GM12878 (cell line): ENCODE data around the gene ST6GALNAC3. TPM values are rescaled to one million over a fixed set of nuclear protein-coding genes. Genes with fewer than 3 reads are reported as not detected.

Source experiments
- ATAC-seq: fragments of 200-7000 bp; cut with Tn5 transposase; 3 replicates; pipeline ENCODE4 v1.9.1; 2020; ENCODE audit warnings: mild to moderate bottlenecking, moderate library complexity
- BruUV-seq: library from RNA; stranded (reverse); fragments of 400-500 nt; replicated peaks from 2 replicates; lab custom pipeline; 2021; lab: Mats Ljungman, UMichigan
- CTCF ChIA-PET: fragments of 300-600 bp; sonication (Branson Sonifier 250); formaldehyde crosslinking; extraction: SDS; loops from one replicate; lab custom pipeline; 2021; ENCODE audit warnings: inconsistent platforms; lab: Yijun Ruan, JAX
- POLR2A ChIA-PET: fragments of 350-600 bp; formaldehyde crosslinking; extraction: SDS; loops from one replicate; lab custom pipeline; 2021; ENCODE audit warnings: inconsistent platforms; lab: Charles Lee
- RAD21 ChIA-PET: fragments of 300-600 bp; sonication (Branson Sonifier 250); formaldehyde crosslinking; loops from one replicate; lab custom pipeline; 2023; ENCODE audit warnings: antibody characterized with exemption; ENCODE audit not compliant: unreplicated experiment; lab: Charles Lee
- SMC1A ChIA-PET: fragments of 300-600 bp; sonication (Branson Sonifier 250); formaldehyde crosslinking; loops from one replicate; lab custom pipeline; 2023; ENCODE audit not compliant: unreplicated experiment, uncharacterized antibody; lab: Charles Lee
- DNase-seq: peaks from one replicate; pipeline ENCODE4 v3.0.0-alpha.2; 2011; ENCODE audit warnings: low read depth, low spot score
- FAIRE-seq: peaks from 3 replicates; lab custom pipeline; 2011; peaks lifted over from hg19 to GRCh38; lab: Jason Lieb, UNC
- H2AFZ ChIP-seq: 2 replicates; pipeline ENCODE4 v1.6.0; 2011; ENCODE audit warnings: low read depth, low read length, control low read depth; ENCODE audit not compliant: control insufficient read depth
- H3K27ac ChIP-seq: 2 replicates; pipeline ENCODE4 v1.5.1; 2011; ENCODE audit warnings: control low read depth; ENCODE audit not compliant: control insufficient read depth, insufficient read depth
- H3K27me3 ChIP-seq, 2 experiments: replicated peaks in 1 of 2; 2 replicates each; pipeline versions ENCODE4 v1.6.0 to v1.6.1; 2011; ENCODE audit warnings: low read length in 1 of 2; ENCODE audit not compliant: control insufficient read depth in 2 of 2, insufficient read depth in 2 of 2
- H3K36me3 ChIP-seq, 2 experiments: 2 replicates each; pipeline ENCODE4 v1.5.1; 2011; ENCODE audit warnings: low read length in 1 of 2; ENCODE audit not compliant: control insufficient read depth in 2 of 2, insufficient read depth in 2 of 2
- H3K4me1 ChIP-seq: 2 replicates; pipeline ENCODE4 v1.6.1; 2011; ENCODE audit warnings: mild to moderate bottlenecking, low read length, moderate library complexity, mixed read lengths; ENCODE audit not compliant: control insufficient read depth, insufficient read depth
- H3K4me2 ChIP-seq: 2 replicates; pipeline ENCODE4 v1.6.0; 2011; ENCODE audit warnings: control low read depth; ENCODE audit not compliant: control insufficient read depth, insufficient read depth
- H3K4me3 ChIP-seq: fragments of 200-600 bp; sonication (generic); 2 replicates; pipeline ENCODE4 v1.5.1; 2016
- H3K79me2 ChIP-seq: 2 replicates; pipeline ENCODE4 v1.6.0; 2011; ENCODE audit warnings: low read length; ENCODE audit not compliant: control insufficient read depth, insufficient read depth
- H3K9ac ChIP-seq: 2 replicates; pipeline ENCODE4 v1.8.0; 2011; ENCODE audit warnings: low read length, control low read depth, mixed read lengths; ENCODE audit not compliant: control insufficient read depth, insufficient read depth
- H3K9me3 ChIP-seq: replicated peaks from 3 replicates; pipeline ENCODE4 v1.5.1; 2011; ENCODE audit warnings: mild to moderate bottlenecking, low read length; ENCODE audit not compliant: control insufficient read depth, insufficient read depth
- H4K20me1 ChIP-seq: 2 replicates; pipeline ENCODE4 v1.6.0; 2011; ENCODE audit not compliant: control insufficient read depth, insufficient read depth
- EZH2 ChIP-seq: IDR thresholded peaks from 2 replicates; pipeline ENCODE4 v1.6.1; 2012; ENCODE audit warnings: low read depth, mild to moderate bottlenecking, control low read depth, inconsistent platforms, low read length, borderline replicate concordance; ENCODE audit not compliant: control insufficient read depth
- TAF1 ChIP-seq: IDR thresholded peaks from 2 replicates; pipeline ENCODE4 v1.6.1; 2011; ENCODE audit warnings: mild to moderate bottlenecking, low read depth, low read length, borderline replicate concordance
- WGBS: methylation state at CpG from one replicate; pipeline ENCODE4 v1.1.6; 2016; ENCODE audit warnings: low lambda C conversion rate; ENCODE audit not compliant: insufficient replicate concordance, insufficient coverage; ENCODE audit errors: missing lambda C conversion rate; 5-methylcytosine and 5-hydroxymethylcytosine counted together
- in situ Hi-C: fragments of 300-500 bp; cut with MboI; formaldehyde crosslinking; loops from 9 replicates; pipeline ENCODE4 v1.14.3; 2018; ENCODE audit warnings: mixed read lengths
- intact Hi-C: fragments of 100-400 bp; cut with micrococcal nuclease; formaldehyde crosslinking; loops from one replicate; pipeline ENCODE4 v1.14.2; 2022; ENCODE audit not compliant: unreplicated experiment
- polyA plus RNA-seq, 11 experiments: library from polyadenylated mRNA; depleted of rRNA in 4 of 11; unstranded in 6 of 11; stranded (reverse) in 5 of 11; fragments of >200 nt; fragmentation: Nextera tagmentation in 4 of 11; fragmentation: Illumina TruSeq in 1 of 11; extraction: Ambion mirVana in 4 of 11; extraction: Trizol in 1 of 11; gene quantifications; 1 replicate in 1 of 11; 2 replicates in 10 of 11; pipeline versions ENCODE4 v1.2.1 to v1.2.3, GENCODE V29; 2011 to 2016; ENCODE audit warnings: inconsistent platforms in 2 of 11, missing spikeins in 2 of 11, low read depth in 1 of 11
- total RNA-seq, 4 experiments: library from RNA; depleted of rRNA in 3 of 4; stranded (reverse); fragments of >200 nt in 3 of 4; fragmentation: Illumina TruSeq in 1 of 4; extraction: Trizol in 1 of 4; gene quantifications; 2 replicates each; pipeline versions ENCODE4 v1.2.1 to v1.2.3, GENCODE V29; 2013 to 2021
- TF ChIP-seq, protein P1 (sequence below): fragments of 450-650 bp; IDR thresholded peaks from 2 replicates; pipeline ENCODE4 v1.6.1; 2017; ENCODE audit warnings: low read depth, mild to moderate bottlenecking, moderate library complexity

The ST6GALNAC3 gene
- total and polyA plus RNA-seq, 10 of the 15 experiments (the other 5 are each of a cell fraction or from before 2014, with no cell fraction given), result 0.04 to 0.68 (median 0.18) TPM; not detected in 3

DNA sequence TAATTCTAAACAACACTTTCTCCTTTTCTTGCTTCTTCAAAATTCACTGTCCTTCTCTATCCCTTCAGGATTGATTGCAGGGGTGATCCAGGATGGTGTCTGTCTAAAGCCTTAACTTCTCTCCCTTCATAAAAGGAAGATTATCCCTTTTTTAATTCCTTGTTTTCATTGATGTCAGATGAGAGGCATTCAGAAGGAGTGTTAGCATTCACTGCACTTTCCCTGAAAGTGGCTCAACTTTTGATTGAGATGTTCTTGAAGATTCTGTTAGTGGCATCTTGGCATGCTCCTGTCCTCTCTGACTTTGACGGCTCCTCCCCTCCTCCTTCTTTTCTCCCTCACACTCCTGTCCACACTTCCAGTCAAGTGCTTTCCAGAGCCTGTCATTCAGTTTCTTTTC lies 71.6 kb downstream of the ST6GALNAC3 start:
- no peak overlapping the region for H3K27ac ChIP-seq
- no peak for DNase-seq
- no peaks in the 10 kb centered on the region for H3K9me3 ChIP-seq
- no peak overlapping the region for H3K9ac ChIP-seq
- in situ Hi-C loops, result no loop called here
- no peak for TF ChIP-seq EZH2
- TF ChIP-seq, protein P1, sequence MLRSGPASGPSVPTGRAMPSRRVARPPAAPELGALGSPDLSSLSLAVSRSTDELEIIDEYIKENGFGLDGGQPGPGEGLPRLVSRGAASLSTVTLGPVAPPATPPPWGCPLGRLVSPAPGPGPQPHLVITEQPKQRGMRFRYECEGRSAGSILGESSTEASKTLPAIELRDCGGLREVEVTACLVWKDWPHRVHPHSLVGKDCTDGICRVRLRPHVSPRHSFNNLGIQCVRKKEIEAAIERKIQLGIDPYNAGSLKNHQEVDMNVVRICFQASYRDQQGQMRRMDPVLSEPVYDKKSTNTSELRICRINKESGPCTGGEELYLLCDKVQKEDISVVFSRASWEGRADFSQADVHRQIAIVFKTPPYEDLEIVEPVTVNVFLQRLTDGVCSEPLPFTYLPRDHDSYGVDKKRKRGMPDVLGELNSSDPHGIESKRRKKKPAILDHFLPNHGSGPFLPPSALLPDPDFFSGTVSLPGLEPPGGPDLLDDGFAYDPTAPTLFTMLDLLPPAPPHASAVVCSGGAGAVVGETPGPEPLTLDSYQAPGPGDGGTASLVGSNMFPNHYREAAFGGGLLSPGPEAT, result no peak
- no peak overlapping the region for H3K4me2 ChIP-seq
- no TSS peak for BruUV-seq
- ChIA-PET RAD21 (no interaction called here), CTCF (no interaction called here), SMC1A (no interaction called here), POLR2A (no interaction called here)
- no peaks in the 10 kb centered on the region for H3K4me1 ChIP-seq
- peaks cover 0 to 2% of the 10 kb centered on the region in 2 experiments; a peak in 1 of 4 replicates for H3K27me3 ChIP-seq
- no peak overlapping the region for H3K4me3 ChIP-seq
- WGBS, result 50% methylated on average over 1 of the region's 1 CpG
- no peaks in the 10 kb centered on the region for H4K20me1 ChIP-seq
- no peak for ATAC-seq
- H3K79me2 ChIP-seq, result no peaks in the 10 kb centered on the region
- H2AFZ ChIP-seq, result no peak overlapping the region
- no peaks in the 10 kb centered on the region for H3K36me3 ChIP-seq
- no peak for FAIRE-seq
- intact Hi-C loops, result no loop called here

DNA sequence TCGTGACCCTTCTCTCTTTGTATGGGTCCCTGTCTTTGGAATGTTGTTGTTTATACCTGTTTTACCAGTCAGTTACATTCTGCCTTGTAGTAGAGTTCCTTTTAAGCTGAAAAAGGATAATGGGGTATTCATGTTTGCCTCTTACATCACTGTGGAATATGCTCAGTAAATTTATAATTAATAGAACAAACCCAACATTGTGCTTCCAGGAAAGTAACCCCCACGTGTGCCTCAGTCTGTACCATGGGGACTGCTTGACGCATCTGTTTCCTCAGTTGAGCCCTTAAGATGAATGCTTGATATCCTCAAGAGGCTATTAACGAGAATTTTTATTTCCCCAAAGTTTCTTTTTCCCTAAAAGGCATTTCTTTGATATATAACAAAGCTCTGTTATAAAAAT lies 73.4 kb downstream of the ST6GALNAC3 start:
- no peaks in the 10 kb centered on the region for H3K9me3 ChIP-seq
- no peaks in the 10 kb centered on the region for H3K4me1 ChIP-seq
- no TSS peak for BruUV-seq
- ATAC-seq (no peak), FAIRE-seq (no peak), DNase-seq (no peak)
- H3K9ac ChIP-seq, result no peak overlapping the region
- H3K4me2 ChIP-seq, result no peak overlapping the region
- RAD21 ChIA-PET, result interaction anchor here (0.9 kb wide), 1 partner anchor 235 kb away, joined by 3 read pairs; no protein-coding TSS in a partner anchor
- no peaks in the 10 kb centered on the region for H3K79me2 ChIP-seq
- WGBS, result 0% methylated on average over 4 of the region's 4 CpGs
- intact Hi-C loops (no loop called here), in situ Hi-C loops (no loop called here)
- H3K27me3 ChIP-seq, result peaks cover 0 to 2% of the 10 kb centered on the region in 2 experiments; a peak in 1 of 4 replicates
- no peaks in the 10 kb centered on the region for H3K36me3 ChIP-seq
- H2AFZ ChIP-seq, result no peak overlapping the region
- CTCF ChIA-PET, result no interaction called here
- SMC1A ChIA-PET, result interaction anchor here (0.7 to 0.9 kb wide), 2 partner anchors 8 to 12 kb away, joined by 3 read pairs; no protein-coding TSS in a partner anchor
- H3K4me3 ChIP-seq, result no peak overlapping the region
- no peaks in the 10 kb centered on the region for H4K20me1 ChIP-seq
- no peak for TF ChIP-seq TAF1
- TF ChIP-seq, all 136 proteins: peak for 0
- POLR2A ChIA-PET, result no interaction called here
- H3K27ac ChIP-seq, result no peak overlapping the region
